Liver (tissue), 9 donors: ENCODE measurements around the gene PTPRN2. TPM values are rescaled to one million over a fixed set of nuclear protein-coding genes. Genes with fewer than 3 reads are reported as not detected.

Experiments used
- DNase-seq: peaks from one replicate; pipeline ENCODE4 v3.0.0-alpha.2; 2017; ENCODE audit warnings: low spot score
- H3K27ac ChIP-seq, 2 donors: one replicate each; pipeline ENCODE4 v1.7.0; 2013; ENCODE audit warnings: inconsistent platforms in 2 of 2, low read length in 2 of 2, control low read depth in 1 of 2, low read depth in 1 of 2, mild to moderate bottlenecking in 1 of 2
- H3K27me3 ChIP-seq, 4 donors: one replicate each; pipeline versions ENCODE4 v1.6.1 to v1.7.0; 2013; ENCODE audit warnings: low read length in 3 of 4, inconsistent platforms in 1 of 4, mild to moderate bottlenecking in 1 of 4, moderate library complexity in 1 of 4; ENCODE audit not compliant: control insufficient read depth in 4 of 4, insufficient read depth in 4 of 4
- H3K36me3 ChIP-seq, 4 donors: one replicate each; pipeline versions ENCODE4 v1.6.1 to v1.7.0; 2013; ENCODE audit warnings: low read length in 3 of 4, mild to moderate bottlenecking in 3 of 4, low read depth in 1 of 4, moderate library complexity in 1 of 4; ENCODE audit not compliant: control insufficient read depth in 4 of 4, insufficient read depth in 3 of 4
- H3K4me1 ChIP-seq, 4 donors: one replicate each; pipeline versions ENCODE4 v1.6.1 to v1.7.0; 2013; ENCODE audit warnings: low read length in 3 of 4, mild to moderate bottlenecking in 3 of 4, moderate library complexity in 1 of 4; ENCODE audit not compliant: control insufficient read depth in 4 of 4, insufficient read depth in 4 of 4
- H3K4me3 ChIP-seq, 3 donors: one replicate each; pipeline versions ENCODE4 v1.6.1 to v1.7.0; 2013; ENCODE audit warnings: low read length in 3 of 3, control low read depth in 1 of 3, low read depth in 1 of 3, mild to moderate bottlenecking in 1 of 3
- H3K9ac ChIP-seq, 2 donors: one replicate each; pipeline ENCODE4 v1.7.0; 2013; ENCODE audit warnings: low read length in 2 of 2, mild to moderate bottlenecking in 2 of 2, moderate library complexity in 2 of 2, control low read depth in 1 of 2, low read depth in 1 of 2
- H3K9me3 ChIP-seq, 4 donors: one replicate each; pipeline versions ENCODE4 v1.6.1 to v1.7.0; 2013; ENCODE audit warnings: low read length in 3 of 4; ENCODE audit not compliant: control insufficient read depth in 4 of 4
- CTCF ChIP-seq: fragments of 150-350 bp; IDR thresholded peaks from 2 replicates; pipeline ENCODE4 v1.5.1; 2017; ENCODE audit warnings: improper control_type of control experiment, low read depth, low read length; ENCODE audit not compliant: missing input control
- EGR1 ChIP-seq, 2 donors: IDR thresholded peaks; 2 replicates each; pipeline ENCODE4 v1.6.1; 2016 to 2018; ENCODE audit warnings: antibody characterized with exemption in 2 of 2, low read depth in 2 of 2
- FOXA2 ChIP-seq: IDR thresholded peaks from 2 replicates; pipeline ENCODE4 v1.6.1; 2016; ENCODE audit warnings: antibody characterized with exemption
- HNF4A ChIP-seq, 2 donors: conservative IDR thresholded peaks; 2 replicates each; pipeline ENCODE4 v1.6.1; 2016; ENCODE audit warnings: antibody characterized with exemption in 2 of 2, mild to moderate bottlenecking in 2 of 2
- HNF4G ChIP-seq: IDR thresholded peaks from 2 replicates; pipeline ENCODE4 v1.6.1; 2016; ENCODE audit warnings: antibody characterized with exemption
- JUND ChIP-seq, 2 donors: IDR thresholded peaks; 2 replicates each; pipeline ENCODE4 v1.6.1; 2016; ENCODE audit warnings: antibody characterized with exemption in 2 of 2
- REST ChIP-seq: IDR thresholded peaks from 2 replicates; pipeline ENCODE4 v1.6.1; 2016; ENCODE audit warnings: antibody characterized with exemption, mild to moderate bottlenecking
- RXRA ChIP-seq, 2 donors: IDR thresholded peaks; 2 replicates each; pipeline ENCODE4 v1.6.1; 2017 to 2018; ENCODE audit warnings: antibody characterized with exemption in 2 of 2, mild to moderate bottlenecking in 1 of 2
- SP1 ChIP-seq: IDR thresholded peaks from 2 replicates; pipeline ENCODE4 v1.6.1; 2018; ENCODE audit warnings: antibody characterized with exemption, mild to moderate bottlenecking
- TAF1 ChIP-seq: conservative IDR thresholded peaks from 2 replicates; pipeline ENCODE4 v1.6.1; 2016; ENCODE audit warnings: antibody characterized with exemption, mild to moderate bottlenecking
- YY1 ChIP-seq: IDR thresholded peaks from 2 replicates; pipeline ENCODE4 v1.6.1; 2016; ENCODE audit warnings: antibody characterized with exemption, mild to moderate bottlenecking
- ZBTB33 ChIP-seq: IDR thresholded peaks from 2 replicates; pipeline ENCODE4 v1.6.1; 2016; ENCODE audit warnings: antibody characterized with exemption
- whole genome bisulfite sequencing: extraction: QIAGEN DNeasy Blood & Tissue Kit; methylation state at CpG from one replicate; pipeline ENCODE4 v1.1.7; 2013; 5-methylcytosine and 5-hydroxymethylcytosine counted together
- polyA plus RNA-seq, 2 donors: library from polyadenylated mRNA; stranded (reverse) in 1 of 2; unstranded in 1 of 2; fragments of 200-250 nt in 1 of 2; fragments of >200 nt in 1 of 2; fragmentation: Nextera tagmentation in 1 of 2; extraction: Ambion mirVana in 1 of 2; gene quantifications; one replicate each; pipeline versions ENCODE4 v1.2.1 to v1.2.3, GENCODE V29; 2013 to 2015
- total RNA-seq, 2 donors: library from RNA; depleted of rRNA; stranded (reverse); fragments of >200 nt; gene quantifications; one replicate each; pipeline ENCODE4 v1.2.3, GENCODE V29; 2014
- TF ChIP-seq, protein P1 (sequence below): IDR thresholded peaks from 2 replicates; pipeline ENCODE4 v1.6.1; 2016; ENCODE audit warnings: antibody characterized with exemption
- donor health status: healthy.
- donor health status: healthy.
- donor health status: healthy.
- donor health status: healthy.
- donor health status: healthy.

The PTPRN2 gene
- total and polyA plus RNA-seq, 4 donors, result 0.75 to 1.9 (median 1.1) TPM

DNA sequence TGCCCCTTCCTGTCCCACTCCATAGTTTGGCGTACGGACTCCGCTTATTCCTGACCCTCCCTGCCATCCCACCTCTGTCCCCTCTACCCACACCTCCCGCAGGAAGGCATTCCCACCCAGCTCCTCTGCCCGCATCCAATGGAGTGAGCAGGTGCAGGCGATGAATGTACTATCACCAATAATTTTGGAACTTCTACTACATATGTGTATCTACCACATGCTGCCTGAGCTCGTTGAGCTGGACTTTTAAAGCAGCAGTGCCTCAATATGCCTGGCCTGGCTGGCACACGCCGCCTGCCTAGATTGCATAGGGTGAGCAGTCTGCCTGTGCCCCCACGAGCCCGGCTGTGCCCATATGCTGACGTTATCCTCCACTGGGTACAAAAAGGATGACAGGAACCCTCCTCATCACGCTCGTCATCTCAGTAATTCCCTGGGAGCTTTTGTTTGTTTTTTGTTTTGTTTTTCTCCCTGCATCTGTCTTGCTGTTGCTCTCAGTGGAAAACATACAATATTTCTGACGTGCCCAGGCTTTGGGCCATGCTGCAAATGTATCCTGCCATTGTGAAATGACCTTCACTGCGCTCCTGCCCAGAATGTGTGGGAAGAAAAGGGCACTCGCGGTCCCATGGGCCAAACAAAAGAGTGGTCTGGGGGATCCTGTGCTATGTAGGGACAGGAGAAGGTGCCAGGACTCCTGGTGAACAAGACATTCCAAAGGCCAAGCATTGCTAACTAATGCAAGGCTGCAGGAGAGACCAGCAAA, 302.8 kb downstream of the PTPRN2 start:
- no peak for TF ChIP-seq FOXA2
- TF ChIP-seq, protein P1, sequence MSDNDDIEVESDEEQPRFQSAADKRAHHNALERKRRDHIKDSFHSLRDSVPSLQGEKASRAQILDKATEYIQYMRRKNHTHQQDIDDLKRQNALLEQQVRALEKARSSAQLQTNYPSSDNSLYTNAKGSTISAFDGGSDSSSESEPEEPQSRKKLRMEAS, result no peak
- TF ChIP-seq HNF4G, result no peak
- no peak for TF ChIP-seq HNF4A (conservative IDR thresholded peaks at IDR 0.05)
- TF ChIP-seq REST, result no peak
- TF ChIP-seq CTCF, result no peak
- no peak for TF ChIP-seq TAF1
- TF ChIP-seq YY1, result no peak
- TF ChIP-seq ZBTB33, result no peak
- Histone ChIP-seq H3K4me1 (no peaks in the 10 kb centered on the region), H3K36me3 (no peaks in the 10 kb centered on the region), H3K27me3 (no peaks in the 10 kb centered on the region), H3K9ac (no peak overlapping the region), H3K9me3 (peaks cover 0 to 21% (median 7%) of the 10 kb centered on the region in 4 donors), H3K4me3 (no peak overlapping the region), H3K27ac (no peak overlapping the region)
- 88% methylated on average over 18 of the region's 18 CpGs for WGBS
- peak; percentile 14 for DNase-seq

DNA sequence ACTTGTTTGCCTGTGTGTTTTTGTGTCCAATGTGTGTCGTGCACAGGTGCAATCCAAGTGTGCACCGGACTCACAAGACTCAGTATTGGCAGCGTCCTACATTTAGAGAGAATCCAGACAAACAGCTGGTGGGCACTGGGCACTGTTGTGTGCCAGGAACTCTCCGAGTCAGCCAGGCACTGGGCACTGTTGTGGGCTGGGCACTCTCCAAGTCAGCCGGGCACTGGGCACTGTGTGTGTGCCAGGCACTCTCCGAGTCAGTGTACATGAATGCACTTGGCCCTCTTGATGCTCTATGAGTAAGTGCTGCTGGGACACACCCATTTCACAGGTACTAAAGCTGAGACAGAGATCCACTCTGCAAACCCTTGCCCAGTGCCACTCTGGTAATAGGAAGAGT, 303.5 kb downstream of the PTPRN2 start:
- H3K4me1 ChIP-seq, result no peaks in the 10 kb centered on the region

More for the DNA sequence above, 303.5 kb downstream of the PTPRN2 start:
- Histone ChIP-seq H3K9me3 (peaks cover 0 to 15% (median 6%) of the 10 kb centered on the region in 4 donors), H3K36me3 (no peaks in the 10 kb centered on the region), H3K27me3 (no peaks in the 10 kb centered on the region), H3K9ac (no peak overlapping the region), H3K4me3 (no peak overlapping the region), H3K27ac (no peak overlapping the region)
- TF ChIP-seq JUND (IDR thresholded peaks at IDR 0.05) (no peak), RXRA (IDR thresholded peaks at IDR 0.05) (no peak), YY1 (no peak), SP1 (no peak), FOXA2 (no peak), EGR1 (IDR thresholded peaks at IDR 0.05; ENCODE audit: low read depth in 2 of 2) (no peak)
- DNase-seq, result peak; percentile 23
- 84% methylated on average over 6 of the region's 6 CpGs for WGBS
